Adrenal gland (tissue), 5 donors: Measurements from ENCODE around the gene TEX44.

Experiments
- CTCF ChIP-seq, 6 experiments: fragments of 450-650 bp in 4 of 6; fragments of 200-600 bp in 2 of 6; sonication (generic) in 1 of 6; IDR thresholded peaks; 1 replicate in 5 of 6; 2 replicates in 1 of 6; pipeline versions ENCODE4 v1.5.1 to v1.8.0; 2016 to 2021; ENCODE audit warnings: antibody characterized with exemption in 6 of 6, mild to moderate bottlenecking in 2 of 6, moderate library complexity in 1 of 6
- POLR2A ChIP-seq, 2 donors: fragments of 450-650 bp; IDR thresholded peaks; one replicate each; pipeline ENCODE4 v1.6.1; 2017; ENCODE audit warnings: antibody characterized with exemption in 2 of 2, mild to moderate bottlenecking in 2 of 2, moderate library complexity in 1 of 2
- donor health status: DM: no; HTN: no; CAD: no.

- no peak for TF ChIP-seq CTCF (IDR thresholded peaks at IDR 0.05)
- TF ChIP-seq POLR2A (IDR thresholded peaks at IDR 0.05) = no peak
Observed at GRCh38 chr2:231627384-231628120, 34.9 kb downstream of the TEX44 start.
